Left kidney (tissue), 2 donors: Measurements from ENCODE around the gene CASQ2. TPM values are rescaled to one million over a fixed set of nuclear protein-coding genes. Genes with fewer than 3 reads are reported as not detected.

Source experiments
- DNase-seq: peaks from one replicate; pipeline ENCODE4 v3.0.0-alpha.2; 2013
- polyA plus RNA-seq: library from polyadenylated mRNA; unstranded; fragments of 120-200 nt; gene quantifications from one replicate; pipeline ENCODE4 v1.2.1, GENCODE V29; 2013; ENCODE audit not compliant: insufficient read length

CASQ2 gene
- polyA plus RNA-seq, 1 donor = 0.40 TPM

DNA sequence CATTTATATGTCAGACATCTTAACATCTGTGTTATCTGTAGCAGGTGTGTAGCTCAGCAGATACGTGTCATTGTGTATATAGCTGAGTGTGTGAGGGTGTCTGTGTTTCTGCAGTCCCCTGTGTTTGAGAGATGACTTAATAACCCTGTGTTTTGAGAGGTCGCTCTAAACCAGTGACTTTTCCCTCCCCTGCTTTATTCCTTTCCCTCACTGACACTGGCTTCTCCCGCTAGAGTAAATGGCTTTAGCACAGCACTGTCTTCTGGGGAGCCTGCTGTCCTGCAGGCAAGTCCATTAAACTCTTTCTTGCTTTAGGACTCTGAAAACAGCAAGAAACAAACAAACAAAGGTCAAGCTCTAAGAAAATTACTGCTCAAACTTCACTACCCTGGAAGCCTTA is 73.7 kb downstream of the CASQ2 start:
- DNase-seq = no peak

- no peak for DNase-seq
Measured at GRCh38 chr1:115692224-115692623, 76.3 kb downstream of the CASQ2 start.

- DNase-seq = no peak
Measured at GRCh38 chr1:115690972-115691371, 77.5 kb downstream of the CASQ2 start.

DNA sequence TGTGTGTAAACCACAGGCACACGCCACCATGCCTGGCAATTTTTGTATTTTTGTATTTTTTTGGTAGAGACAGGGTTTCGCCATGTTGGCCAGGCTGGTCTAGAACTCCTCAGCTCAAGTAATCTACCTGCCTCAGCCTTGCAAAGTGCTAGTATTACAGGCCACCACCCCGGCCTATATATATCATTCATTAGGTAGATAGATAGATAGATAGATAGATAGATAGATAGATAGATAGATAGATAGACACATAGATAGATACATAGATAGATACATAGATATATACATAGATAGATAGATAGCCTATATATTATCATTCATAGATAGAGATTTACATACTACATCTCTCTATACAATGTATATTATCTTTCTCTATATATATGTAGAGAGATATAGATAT is 80.8 kb downstream of the CASQ2 start:
- no peak for DNase-seq

GRCh38 chr1:115685029-115685705 is 83.3 kb downstream of the CASQ2 start:
- no peak for DNase-seq

DNA sequence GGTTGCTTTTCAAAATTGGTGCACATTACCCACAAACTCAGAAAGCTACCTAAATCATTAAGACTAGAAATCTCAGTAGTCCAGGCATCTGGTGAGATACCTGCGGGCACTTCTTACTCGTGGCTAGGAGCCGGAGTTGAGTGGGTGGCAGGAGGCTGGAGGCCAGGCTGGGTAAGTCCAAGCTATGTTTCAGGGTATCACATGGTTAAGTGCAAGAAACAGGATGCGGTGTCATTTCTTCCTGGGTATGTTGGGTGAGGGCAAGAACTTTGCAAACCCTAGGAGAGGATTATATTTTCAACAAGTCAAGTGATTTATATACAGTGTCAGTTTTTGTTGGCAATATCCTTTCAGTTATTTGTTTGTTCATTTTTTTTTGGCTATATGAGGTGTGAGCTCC is 85.7 kb downstream of the CASQ2 start:
- no peak for DNase-seq

- no peak for DNase-seq
Measured at GRCh38 chr1:115680730-115681111, 87.8 kb downstream of the CASQ2 start.

DNA sequence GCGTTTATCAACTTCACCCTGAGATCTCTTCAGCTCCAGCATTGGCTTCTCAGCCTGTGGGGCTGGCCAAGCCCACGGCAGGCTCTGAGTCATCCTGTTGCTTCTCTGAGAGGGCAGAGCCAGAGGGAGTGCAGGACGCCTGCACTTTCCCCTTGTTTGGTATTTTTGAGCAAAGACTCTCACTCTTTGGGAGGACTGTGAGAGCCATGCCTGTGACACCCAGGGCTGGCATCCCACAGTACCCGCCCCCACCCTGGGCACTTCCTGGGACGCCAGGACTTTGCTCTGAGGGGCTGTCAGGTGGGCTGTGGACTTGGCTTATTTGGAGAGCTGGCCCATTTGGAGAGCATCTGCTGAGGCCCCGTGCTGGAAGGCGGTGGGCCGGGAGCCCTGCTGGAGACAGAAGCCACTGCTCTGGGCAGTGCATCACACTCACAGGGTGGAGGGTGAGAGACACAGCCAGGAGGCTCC is 89.3 kb downstream of the CASQ2 start:
- no peak for DNase-seq

DNA sequence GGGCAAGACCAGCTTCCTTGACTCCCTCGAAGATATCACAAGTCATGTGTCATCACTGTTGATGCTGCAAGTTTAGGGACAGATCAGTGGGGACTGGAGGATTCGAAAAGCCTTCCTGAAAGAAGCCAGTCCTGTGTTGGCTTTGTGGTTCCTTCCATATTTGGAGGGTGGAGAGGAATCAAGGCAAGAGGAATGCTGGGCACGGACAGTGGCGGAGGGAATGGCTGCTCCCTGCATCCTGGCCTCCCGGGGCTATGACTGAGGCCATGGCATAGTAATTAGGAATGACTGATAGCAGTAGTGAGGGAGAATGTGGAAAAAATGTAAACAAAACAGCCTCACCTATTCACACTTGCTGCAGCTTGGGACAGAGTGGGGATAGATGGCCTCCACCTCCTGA is 90.4 kb downstream of the CASQ2 start:
- no peak for DNase-seq

DNA sequence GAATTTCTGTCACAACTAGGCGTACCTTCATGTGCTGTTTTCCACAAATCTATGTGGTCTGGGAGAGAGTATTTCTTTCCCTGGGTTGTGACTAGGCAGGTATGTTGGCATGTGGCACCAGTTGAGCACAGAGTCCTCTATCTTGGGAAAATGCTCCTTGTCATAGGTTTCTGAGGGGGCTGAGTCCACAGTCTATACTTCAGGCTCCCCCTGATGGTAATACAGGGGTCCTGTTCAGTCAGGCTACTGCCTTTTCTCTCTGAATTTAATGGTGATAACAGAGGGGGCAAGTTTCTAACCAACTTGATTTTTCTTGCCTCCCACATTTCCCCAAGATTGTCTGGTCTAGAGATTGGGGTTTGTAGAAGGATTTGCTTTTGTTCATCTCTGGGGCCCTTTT is 90.9 kb downstream of the CASQ2 start:
- no peak for DNase-seq

DNA sequence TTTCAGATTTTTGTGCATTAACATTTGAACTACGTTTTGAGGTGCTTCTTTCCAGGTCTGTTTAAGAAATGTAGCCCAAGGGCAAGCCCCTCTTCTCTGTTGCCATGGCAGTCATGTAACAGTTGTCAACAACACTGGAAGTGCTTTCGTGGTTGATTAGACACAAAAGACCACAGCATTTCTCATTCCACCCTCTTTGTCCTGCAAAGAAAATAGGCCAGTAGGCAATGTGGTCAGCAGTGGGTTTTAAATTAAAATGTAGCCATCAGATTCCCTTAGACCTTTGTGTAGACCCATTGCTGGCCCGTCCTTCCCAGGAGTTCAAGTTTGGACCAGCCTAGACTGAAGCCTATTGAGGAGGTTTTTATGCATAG is 91.3 kb downstream of the CASQ2 start:
- peak; percentile 52 for DNase-seq

- no peak for DNase-seq
Measured at GRCh38 chr1:115676498-115677181, 91.9 kb downstream of the CASQ2 start.

GRCh38 chr1:115672224-115673009 is 96.1 kb downstream of the CASQ2 start:
- DNase-seq = no peak

DNA sequence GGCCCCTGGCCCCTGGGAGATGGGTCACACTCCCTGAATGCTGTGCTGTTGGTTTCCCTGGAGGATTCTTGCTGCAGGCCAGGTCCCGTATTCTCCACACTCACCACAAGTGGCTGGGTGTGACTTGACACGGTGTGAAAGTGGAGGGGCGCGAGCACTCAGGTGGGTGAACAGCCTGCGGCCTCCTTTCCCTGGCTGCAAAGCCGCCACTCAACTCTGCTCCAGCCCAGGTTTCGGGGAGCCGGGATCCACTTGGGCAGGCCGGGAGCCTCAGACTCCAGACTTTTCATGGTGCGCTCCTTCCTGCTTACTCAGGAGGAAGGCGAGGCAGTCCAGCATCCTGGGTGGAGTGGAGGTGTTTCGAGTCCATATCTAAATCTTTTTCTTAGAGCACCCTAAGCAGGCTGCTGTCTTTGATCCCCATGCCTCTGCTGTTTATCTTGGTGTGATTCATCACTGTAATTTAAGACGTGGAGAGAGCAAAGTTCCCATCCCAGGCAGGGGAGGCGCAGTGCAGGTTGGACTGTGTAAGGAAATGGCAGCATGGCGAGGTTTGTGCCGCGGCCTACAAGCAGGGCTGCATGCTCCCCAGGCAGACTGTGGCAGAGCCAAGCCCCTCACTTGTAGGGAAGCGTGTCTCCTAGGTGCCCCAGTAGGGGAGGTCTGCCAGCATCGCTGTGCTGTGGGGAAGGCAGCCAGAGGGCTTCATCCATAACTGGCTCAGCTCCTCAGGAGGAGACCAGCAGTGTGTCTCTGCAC is 97.2 kb downstream of the CASQ2 start:
- no peak for DNase-seq

DNA sequence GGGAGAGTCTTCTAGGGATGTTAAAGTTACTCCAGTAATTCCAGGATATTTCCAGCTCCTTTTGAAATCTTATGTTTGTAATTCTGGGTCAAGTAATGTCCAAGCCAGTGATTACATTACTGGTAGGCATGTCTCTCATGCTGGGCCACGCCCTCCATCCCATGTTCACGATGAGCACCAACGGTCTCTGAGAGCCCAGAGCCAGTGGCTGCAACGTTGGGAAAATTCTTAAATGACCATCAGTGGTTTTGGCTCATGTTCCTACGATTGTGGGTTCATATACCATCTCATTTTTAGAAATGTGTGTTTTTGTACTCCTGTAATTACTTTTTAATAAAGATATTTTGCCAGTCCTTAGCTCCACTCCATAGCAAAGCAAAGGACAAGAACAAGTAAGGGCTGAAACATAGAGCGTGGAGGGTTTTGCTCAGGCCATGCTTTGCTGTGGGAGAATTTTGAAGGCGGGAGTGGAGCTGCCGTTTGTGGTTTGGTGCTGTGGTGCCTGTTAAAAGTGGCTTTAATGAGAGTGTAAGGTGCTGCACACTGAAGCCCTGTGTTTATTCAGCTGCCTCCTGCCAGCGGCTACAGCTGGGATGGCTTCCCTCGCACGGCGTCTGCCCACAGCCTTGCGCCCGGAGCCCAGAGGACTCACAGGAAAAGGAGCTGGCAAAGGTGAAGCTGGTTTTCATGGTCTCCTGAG is 97.9 kb downstream of the CASQ2 start:
- peak; percentile 33 for DNase-seq

GRCh38 chr1:115669886-115670285 is 98.6 kb downstream of the CASQ2 start:
- no peak for DNase-seq

- DNase-seq = no peak
Measured at GRCh38 chr1:115669002-115669673, 99.4 kb downstream of the CASQ2 start.

DNA sequence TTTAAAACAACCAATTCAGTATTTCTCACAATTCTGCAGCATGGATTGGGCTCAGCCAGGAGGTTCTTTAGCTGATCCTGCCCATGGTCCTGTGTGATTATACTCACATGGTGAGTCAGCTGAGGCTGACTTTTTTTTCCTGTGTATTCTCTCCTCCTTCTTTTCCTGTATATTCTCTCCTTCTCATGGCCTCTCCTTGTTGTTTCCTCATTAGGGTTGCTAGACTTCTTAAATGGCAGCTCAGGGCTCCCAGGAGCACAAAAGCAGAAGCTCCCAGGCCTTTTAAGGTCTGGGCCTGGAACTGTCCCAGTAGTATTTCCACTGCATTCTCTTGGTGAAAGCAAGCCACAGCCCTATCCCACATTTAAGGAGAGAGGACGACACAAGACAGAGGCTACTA is 99.9 kb downstream of the CASQ2 start:
- DNase-seq = no peak

DNA sequence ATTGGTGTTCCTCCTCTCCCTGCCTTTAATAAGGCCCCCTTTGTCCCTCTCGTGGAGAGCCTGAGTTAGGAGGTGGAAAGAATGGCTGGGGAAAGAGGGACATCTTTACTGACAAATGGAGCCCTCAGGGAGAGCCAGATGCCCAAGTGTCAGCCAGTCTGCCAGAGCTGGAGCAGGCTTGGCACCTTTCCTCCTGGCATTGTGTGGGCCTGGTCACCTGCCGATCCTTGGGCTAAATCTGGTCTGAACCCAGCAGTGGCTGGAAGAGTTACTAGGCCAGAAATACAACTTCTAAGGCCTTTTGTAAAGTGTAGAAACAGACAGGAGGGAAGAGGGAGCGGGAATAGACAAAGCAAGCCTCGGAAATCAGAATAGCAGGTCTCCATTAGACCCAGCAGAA is 101.8 kb downstream of the CASQ2 start:
- no peak for DNase-seq

DNA sequence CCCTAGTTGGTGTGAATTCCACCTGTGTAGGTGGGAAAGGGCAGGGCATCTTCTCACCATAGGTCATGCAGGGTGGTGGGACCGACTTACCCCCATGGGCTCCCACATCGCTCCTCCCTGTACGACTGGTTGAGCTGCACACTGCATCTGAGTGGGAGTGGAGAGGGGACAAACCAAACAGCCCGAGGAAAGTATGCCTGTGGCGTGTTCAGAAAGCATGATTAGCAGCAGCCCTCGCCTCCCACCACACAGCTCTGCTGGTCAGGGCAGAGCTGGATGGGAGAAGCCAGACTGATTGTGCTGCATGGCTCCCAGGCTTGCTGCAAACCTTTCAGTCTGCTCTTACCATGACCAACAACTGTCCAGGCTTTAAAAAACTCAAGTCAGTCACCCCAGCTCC is 102.3 kb downstream of the CASQ2 start:
- no peak for DNase-seq
